Epithelial cell of umbilical artery (primary cell): ENCODE data around the gene CALR. TPM values are rescaled to one million over a fixed set of nuclear protein-coding genes. Genes with fewer than 3 reads are reported as not detected.

Source experiments
- total RNA-seq: library from RNA; depleted of rRNA; stranded (reverse); fragments of >200 nt; gene quantifications from 2 replicates; pipeline ENCODE4 v1.2.3, GENCODE V29; 2014

The CALR gene
- total RNA-seq: 1,595 and 1,926 TPM in 2 replicates

DNA sequence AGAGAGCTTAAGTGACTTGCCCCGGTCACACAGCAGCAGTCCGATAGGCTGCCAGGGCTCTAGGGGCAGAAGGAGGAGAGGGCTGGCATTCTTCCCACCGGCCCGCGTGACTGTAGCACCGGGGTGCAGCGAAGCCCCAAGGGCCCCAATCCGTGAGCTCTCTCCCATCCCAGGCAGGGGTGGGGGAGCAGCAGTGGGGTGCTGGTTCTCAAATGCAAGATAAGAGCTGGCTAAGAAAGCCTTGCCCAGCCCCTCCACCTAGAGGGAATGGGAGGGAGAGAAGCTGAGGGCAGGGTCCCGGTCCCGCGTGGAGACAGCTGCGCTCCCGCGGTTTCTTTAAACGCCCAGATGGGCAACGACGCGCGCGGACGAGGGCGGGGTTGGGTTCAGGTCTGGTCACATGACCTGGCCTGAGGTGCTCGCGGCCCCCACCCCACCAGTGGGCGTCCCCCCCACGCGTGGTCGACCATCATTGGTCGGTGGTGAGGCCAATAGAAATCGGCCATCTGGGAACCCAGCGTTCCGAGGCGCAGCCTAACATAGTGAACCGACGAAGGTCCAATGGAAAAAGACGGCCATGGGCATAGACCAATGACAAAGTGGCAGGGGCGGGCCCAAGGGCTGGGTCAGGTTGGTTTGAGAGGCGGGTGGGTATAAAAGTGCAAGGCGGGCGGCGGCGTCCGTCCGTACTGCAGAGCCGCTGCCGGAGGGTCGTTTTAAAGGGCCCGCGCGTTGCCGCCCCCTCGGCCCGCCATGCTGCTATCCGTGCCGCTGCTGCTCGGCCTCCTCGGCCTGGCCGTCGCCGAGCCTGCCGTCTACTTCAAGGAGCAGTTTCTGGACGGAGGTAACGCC lies at the start of gene CALR:
TSS of gene CALR (plus strand) at position 683 of the 852 bp plus-strand sequence. CDS start at position 754, 71 bp downstream.

DNA sequence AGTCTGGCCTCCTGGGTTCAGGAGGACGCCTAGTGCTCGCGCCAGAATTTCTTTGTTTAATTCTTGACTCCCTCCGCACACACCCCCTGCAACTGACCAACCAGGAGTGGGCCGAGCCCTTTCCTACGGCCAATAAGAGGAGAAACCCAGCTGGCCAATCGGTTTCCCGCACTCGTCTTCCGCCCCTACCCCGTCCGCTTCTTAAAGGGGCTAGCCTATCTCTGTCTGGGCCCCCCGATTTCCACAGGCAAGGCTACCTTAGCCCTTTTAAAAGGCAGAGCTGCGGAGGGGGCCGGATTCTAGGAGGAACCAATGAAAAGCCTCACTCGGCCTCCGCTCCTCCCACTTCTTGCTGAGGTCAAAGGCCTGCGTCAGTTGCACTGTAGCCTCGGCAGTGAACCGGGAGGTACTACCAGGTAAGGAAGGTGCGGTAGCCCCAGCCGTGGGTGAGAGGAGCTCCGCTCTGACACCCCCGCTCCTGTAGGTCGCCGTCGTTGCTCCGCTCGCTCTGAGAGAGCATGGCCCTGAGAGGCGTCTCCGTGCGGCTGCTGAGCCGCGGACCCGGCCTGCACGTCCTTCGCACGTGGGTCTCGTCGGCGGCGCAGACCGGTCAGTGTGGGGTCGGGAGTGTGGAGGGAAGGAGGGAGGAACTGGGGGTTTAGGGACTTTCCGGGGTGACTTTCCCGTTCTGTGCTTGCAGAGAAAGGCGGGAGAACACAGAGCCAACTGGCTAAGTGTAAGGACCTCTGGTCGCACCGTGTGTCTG lies 47.4 kb upstream of the CALR start, which contains the start of gene GCDH:
TSS of gene GCDH (plus strand) at position 374 of the 766 bp plus-strand sequence. CDS start at position 519, 145 bp downstream.

DNA sequence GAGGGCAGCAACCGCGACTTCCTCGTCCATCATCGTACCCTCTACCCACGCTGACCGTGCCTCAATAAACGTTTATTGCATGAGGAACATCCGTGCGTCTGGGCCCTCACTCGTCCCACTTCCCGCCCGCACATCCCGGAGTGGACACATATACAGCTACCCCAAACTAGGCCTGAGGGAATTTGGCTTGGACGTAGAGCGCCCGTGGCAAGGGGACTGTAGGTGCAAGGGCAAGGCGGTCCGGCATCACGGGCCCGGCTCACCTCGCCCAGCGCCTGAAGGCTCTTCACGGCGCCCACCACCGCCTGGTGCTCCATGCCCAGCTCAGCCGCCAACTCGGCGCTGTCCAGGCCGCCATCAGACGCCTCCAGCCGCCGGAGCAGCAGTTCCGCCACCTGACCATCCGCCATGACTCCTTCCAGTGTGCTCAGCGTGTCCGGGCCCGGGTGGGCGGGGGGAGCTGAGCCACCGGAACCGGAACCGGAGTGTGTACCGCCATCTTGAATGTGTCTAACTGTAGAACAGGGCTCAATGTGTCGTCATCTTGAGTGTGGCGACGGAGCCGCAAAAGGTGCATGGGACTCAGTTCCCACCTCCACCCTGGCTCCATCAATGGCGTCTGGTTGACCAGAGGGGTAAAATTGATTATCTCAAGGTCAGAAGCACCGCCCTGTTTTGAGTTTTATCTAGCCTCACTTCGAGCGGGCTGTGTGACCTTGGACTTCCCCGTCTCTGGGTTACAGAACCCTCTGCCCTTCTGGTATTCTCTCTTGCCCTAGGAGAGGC lies 4.9 kb upstream of the CALR start, which contains the start of gene FARSA:
TSS of gene FARSA (minus strand) at position 425 of the 786 bp plus-strand sequence. CDS start at position 410, 15 bp downstream.

DNA sequence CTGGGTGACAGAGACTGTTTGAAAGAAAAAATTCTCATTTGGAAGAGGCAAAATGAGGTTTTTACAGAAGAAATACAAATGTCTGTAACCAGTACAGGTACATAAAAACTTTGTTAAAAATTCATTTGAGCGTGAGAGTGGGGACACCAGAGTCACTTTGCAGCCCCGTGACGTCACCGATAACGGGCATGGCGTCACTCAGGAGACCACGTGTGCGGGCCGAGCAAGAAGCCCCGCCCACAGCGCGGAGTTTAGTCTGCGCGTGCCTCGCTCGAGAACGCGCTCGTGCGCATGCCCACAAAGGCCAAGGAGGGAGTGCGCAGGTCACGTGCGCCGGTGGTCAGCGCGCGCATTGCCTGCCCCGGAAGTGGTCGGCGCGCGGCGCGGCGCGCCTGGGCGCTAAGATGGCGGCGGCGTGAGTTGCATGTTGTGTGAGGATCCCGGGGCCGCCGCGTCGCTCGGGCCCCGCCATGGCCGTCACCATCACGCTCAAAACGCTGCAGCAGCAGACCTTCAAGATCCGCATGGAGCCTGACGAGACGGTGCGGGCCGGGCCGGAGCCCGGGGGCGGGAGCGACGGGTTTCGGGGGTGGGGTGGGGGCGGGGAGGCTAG lies 7.2 kb downstream of the CALR start, which contains the start of gene RAD23A:
TSS of gene RAD23A (plus strand) at position 384 of the 613 bp plus-strand sequence. CDS start at position 471, 87 bp downstream.

DNA sequence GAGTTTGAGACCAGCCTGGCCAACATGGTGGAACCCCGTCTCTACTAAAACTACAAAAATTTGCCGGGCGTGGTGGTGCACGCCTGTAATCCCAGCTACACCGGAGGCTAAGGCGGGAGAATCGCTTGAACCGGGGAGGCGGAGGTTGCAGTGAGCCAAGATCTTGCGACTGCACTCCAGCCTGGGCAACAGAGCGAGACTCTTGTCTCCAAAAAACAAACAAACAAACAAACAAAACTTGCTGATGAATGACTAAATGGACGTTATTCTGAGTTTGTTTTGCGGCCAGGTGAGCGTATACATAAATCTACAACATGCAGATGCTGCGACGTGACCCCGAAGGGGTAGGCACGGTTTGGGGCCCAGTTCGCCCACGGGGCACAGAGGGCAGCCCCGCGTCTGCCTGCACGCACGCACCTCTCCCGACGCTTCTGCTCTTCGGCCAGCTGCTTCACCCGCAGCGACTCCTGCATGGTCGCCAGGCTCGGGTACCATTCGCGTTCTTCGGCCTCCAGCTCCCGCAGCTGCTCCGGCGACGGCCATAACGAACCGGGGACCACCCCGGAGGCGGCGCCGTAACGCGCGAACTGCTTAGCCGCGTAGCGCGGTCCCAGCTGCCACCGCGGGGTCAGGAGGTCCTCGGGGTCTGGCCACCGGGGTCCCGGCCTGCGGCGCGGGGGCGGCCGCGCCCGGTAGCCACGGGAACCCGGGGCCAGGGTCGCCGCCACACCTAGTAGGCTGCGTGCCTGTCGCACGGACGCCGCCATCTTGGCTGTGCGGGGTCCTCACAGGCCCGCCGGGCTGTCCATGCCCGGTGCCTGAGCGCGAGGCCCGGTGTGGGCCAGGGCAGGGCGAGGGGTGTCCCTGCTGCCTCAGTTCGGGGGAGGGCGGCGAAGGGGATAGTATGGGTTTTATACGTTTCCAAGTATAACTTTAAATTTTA lies 18.3 kb downstream of the CALR start, which contains the start of gene GADD45GIP1:
TSS of gene GADD45GIP1 (minus strand) at position 778 of the 943 bp plus-strand sequence. CDS start at position 767, 11 bp downstream.

DNA sequence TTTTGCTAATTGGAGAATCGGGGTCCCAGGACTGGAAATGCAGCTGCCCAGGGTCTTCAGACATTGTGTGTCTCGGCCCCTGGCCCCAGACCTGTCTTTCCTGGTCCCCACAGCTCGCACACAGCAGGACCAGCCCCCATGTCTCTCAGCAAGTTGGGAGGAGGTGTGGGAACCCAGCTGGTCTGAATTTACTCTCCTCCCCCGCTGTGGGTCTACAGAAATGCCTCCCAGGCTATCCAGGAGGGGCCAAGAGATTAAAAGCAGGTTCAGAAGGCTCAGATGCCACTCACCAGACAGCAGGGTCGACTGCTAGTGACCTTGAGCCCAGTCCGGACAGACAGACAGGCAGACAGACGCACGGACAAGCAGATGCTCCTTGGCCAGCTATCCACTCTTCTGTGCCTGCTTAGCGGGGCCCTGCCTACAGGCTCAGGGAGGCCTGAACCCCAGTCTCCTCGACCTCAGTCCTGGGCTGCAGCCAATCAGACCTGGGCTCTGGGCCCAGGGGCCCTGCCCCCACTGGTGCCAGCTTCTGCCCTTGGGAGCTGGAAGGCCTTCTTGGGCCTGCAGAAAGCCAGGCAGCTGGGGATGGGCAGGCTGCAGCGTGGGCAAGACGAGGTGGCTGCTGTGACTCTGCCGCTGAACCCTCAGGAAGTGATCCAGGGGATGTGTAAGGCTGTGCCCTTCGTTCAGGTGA lies 31.0 kb downstream of the CALR start, which contains the start of gene DAND5:
TSS of gene DAND5 (plus strand) at position 285 of the 697 bp plus-strand sequence. CDS start at position 370, 85 bp downstream.

Other genes starting within 250 kb of the CALR start
- 7.0 and 14.6 TPM in 2 replicates for gene FBXW9, start 242.0 kb upstream of the CALR start, total RNA-seq
- gene TNPO2, start 214.7 kb upstream of the CALR start, total RNA-seq: 17.2 and 23.4 TPM in 2 replicates
- gene TRIR, start 203.9 kb upstream of the CALR start, total RNA-seq: 143 and 162 TPM in 2 replicates
- 89.0 and 108 TPM in 2 replicates for gene GET3, start 201.1 kb upstream of the CALR start, total RNA-seq
- gene BEST2, start 186.8 kb upstream of the CALR start, total RNA-seq: not detected in 2 replicates
- gene HOOK2, start 163.1 kb upstream of the CALR start, total RNA-seq: 7.1 and 8.5 TPM in 2 replicates
- gene JUNB, start 147.1 kb upstream of the CALR start, total RNA-seq: 48.3 and 73.4 TPM in 2 replicates
- 258 and 276 TPM in 2 replicates for gene PRDX2, start 136.8 kb upstream of the CALR start, total RNA-seq
- gene THSD8, start 136.5 kb upstream of the CALR start, total RNA-seq: not detected in 2 replicates
- 35.4 and 36.8 TPM in 2 replicates for gene RNASEH2A, start 132.0 kb upstream of the CALR start, total RNA-seq
- gene RTBDN, start 104.0 kb upstream of the CALR start, total RNA-seq: not detected in 2 replicates
- gene MAST1, start 100.1 kb upstream of the CALR start, total RNA-seq: under 0.01 and 0.65 TPM in 2 replicates
- 15.6 and 21.4 TPM in 2 replicates for gene DNASE2, start 57.2 kb upstream of the CALR start, total RNA-seq
- gene KLF1, start 51.4 kb upstream of the CALR start, total RNA-seq: under 0.01 TPM in 1 of 2 replicates, not detected in the other
- 48.1 and 50.6 TPM in 2 replicates for gene GCDH, start 47.4 kb upstream of the CALR start, total RNA-seq
- 0.30 and 0.32 TPM in 2 replicates for gene SYCE2, start 19.3 kb upstream of the CALR start, total RNA-seq
- 60.1 and 63.2 TPM in 2 replicates for gene FARSA, start 4.9 kb upstream of the CALR start, total RNA-seq
- gene RAD23A, start 7.3 kb downstream of the CALR start, total RNA-seq: 50.0 and 66.1 TPM in 2 replicates
- gene GADD45GIP1, start 18.6 kb downstream of the CALR start, total RNA-seq: 34.7 and 39.3 TPM in 2 replicates
- gene DAND5, start 31.0 kb downstream of the CALR start, total RNA-seq: not detected in 2 replicates
- gene NFIX, start 56.9 kb downstream of the CALR start, total RNA-seq: 5.5 and 13.1 TPM in 2 replicates
- gene LYL1, start 164.2 kb downstream of the CALR start, total RNA-seq: 99.7 and 105 TPM in 2 replicates
- gene TRMT1, start 178.1 kb downstream of the CALR start, total RNA-seq: 40.6 and 44.5 TPM in 2 replicates
- gene NACC1, start 179.7 kb downstream of the CALR start, total RNA-seq: 35.4 and 36.2 TPM in 2 replicates
- gene STX10, start 211.8 kb downstream of the CALR start, total RNA-seq: 86.3 and 95.8 TPM in 2 replicates
- gene IER2, start 211.8 kb downstream of the CALR start, total RNA-seq: 27.7 and 40.0 TPM in 2 replicates